Measurements from ENCODE around the gene CTNNA2. TPM values are rescaled to one million over a fixed set of nuclear protein-coding genes. Genes with fewer than 3 reads are reported as not detected.

CTNNA2 gene
- total RNA-seq, 1 donor from 2014 or later, result not detected

GRCh38 chr2:80592106-80592505 is 1079.3 kb downstream of the CTNNA2 start:
- no peak overlapping the region for H3K27ac Mint-ChIP-seq
- peaks cover 5% of the 10 kb centered on the region for H3K9me3 Mint-ChIP-seq
- no peaks in the 10 kb centered on the region for H3K4me1 Mint-ChIP-seq
- no peaks in the 10 kb centered on the region for H3K27me3 Mint-ChIP-seq
- no peaks in the 10 kb centered on the region for H3K36me3 Mint-ChIP-seq (ENCODE audit: low read depth)
- H3K4me3 Mint-ChIP-seq, result no peak overlapping the region
- intact Hi-C loops (cut with micrococcal nuclease), result no loop called here
- DNase-seq, result no peak

GRCh38 chr2:80610108-80610507 is 1097.3 kb downstream of the CTNNA2 start:
- no peaks in the 10 kb centered on the region for H3K36me3 Mint-ChIP-seq (ENCODE audit: low read depth)
- no peak overlapping the region for H3K4me3 Mint-ChIP-seq
- no peak overlapping the region for H3K27ac Mint-ChIP-seq
- H3K27me3 Mint-ChIP-seq, result no peaks in the 10 kb centered on the region
- DNase-seq, result no peak
- peaks cover 3% of the 10 kb centered on the region for H3K9me3 Mint-ChIP-seq
- intact Hi-C loops (cut with micrococcal nuclease), result no loop called here
- H3K4me1 Mint-ChIP-seq, result no peaks in the 10 kb centered on the region

- no peak overlapping the region for H3K4me3 Mint-ChIP-seq
- no peaks in the 10 kb centered on the region for H3K27me3 Mint-ChIP-seq
- H3K36me3 Mint-ChIP-seq (ENCODE audit: low read depth), result no peaks in the 10 kb centered on the region
- no peaks in the 10 kb centered on the region for H3K4me1 Mint-ChIP-seq
- intact Hi-C loops (cut with micrococcal nuclease), result no loop called here
- H3K9me3 Mint-ChIP-seq, result peaks cover 3% of the 10 kb centered on the region
- H3K27ac Mint-ChIP-seq, result no peak overlapping the region
- no peak for DNase-seq
Measured at GRCh38 chr2:80621656-80622055, 1108.8 kb downstream of the CTNNA2 start.

- no peak for DNase-seq
- Mint-ChIP-seq H3K36me3 (ENCODE audit: low read depth) (no peaks in the 10 kb centered on the region), H3K27ac (no peak overlapping the region), H3K4me1 (no peaks in the 10 kb centered on the region), H3K4me3 (no peak overlapping the region), H3K27me3 (no peaks in the 10 kb centered on the region), H3K9me3 (peaks cover 15% of the 10 kb centered on the region)
- intact Hi-C loops (cut with micrococcal nuclease), result no loop called here
Measured at GRCh38 chr2:80624062-80624461, 1111.2 kb downstream of the CTNNA2 start.

GRCh38 chr2:80634590-80634989 is 1121.7 kb downstream of the CTNNA2 start:
- Mint-ChIP-seq H3K27ac (no peak overlapping the region), H3K4me1 (no peaks in the 10 kb centered on the region), H3K36me3 (ENCODE audit: low read depth) (no peaks in the 10 kb centered on the region)

GRCh38 chr2:80638783-80639182 is 1125.9 kb downstream of the CTNNA2 start:
- no peak overlapping the region for H3K4me3 Mint-ChIP-seq
- no peak overlapping the region for H3K27ac Mint-ChIP-seq
- intact Hi-C loops (cut with micrococcal nuclease), result no loop called here
- H3K9me3 Mint-ChIP-seq, result peaks cover 15% of the 10 kb centered on the region
- H3K4me1 Mint-ChIP-seq, result no peaks in the 10 kb centered on the region
- no peaks in the 10 kb centered on the region for H3K36me3 Mint-ChIP-seq (ENCODE audit: low read depth)
- no peaks in the 10 kb centered on the region for H3K27me3 Mint-ChIP-seq
- no peak for DNase-seq

More at GRCh38 chr2:80634590-80634989, 1121.7 kb downstream of the CTNNA2 start:
- DNase-seq, result no peak
- Mint-ChIP-seq H3K27me3 (no peaks in the 10 kb centered on the region), H3K9me3 (peaks cover 6% of the 10 kb centered on the region), H3K4me3 (no peak overlapping the region)
- intact Hi-C loops (cut with micrococcal nuclease), result no loop called here

- H3K4me1 Mint-ChIP-seq, result no peaks in the 10 kb centered on the region
- H3K27me3 Mint-ChIP-seq, result no peaks in the 10 kb centered on the region
- peaks cover 27% of the 10 kb centered on the region for H3K9me3 Mint-ChIP-seq
Measured at GRCh38 chr2:80642465-80642864, 1129.6 kb downstream of the CTNNA2 start.

GRCh38 chr2:80643598-80643997 is 1130.7 kb downstream of the CTNNA2 start:
- Mint-ChIP-seq H3K27me3 (no peaks in the 10 kb centered on the region), H3K36me3 (ENCODE audit: low read depth) (no peaks in the 10 kb centered on the region), H3K9me3 (peaks cover 27% of the 10 kb centered on the region), H3K27ac (no peak overlapping the region), H3K4me1 (no peaks in the 10 kb centered on the region), H3K4me3 (no peak overlapping the region)
- DNase-seq, result no peak
- intact Hi-C loops (cut with micrococcal nuclease), result no loop called here

More at GRCh38 chr2:80642465-80642864, 1129.6 kb downstream of the CTNNA2 start:
- no peaks in the 10 kb centered on the region for H3K36me3 Mint-ChIP-seq (ENCODE audit: low read depth)
- DNase-seq, result no peak
- H3K4me3 Mint-ChIP-seq, result no peak overlapping the region
- intact Hi-C loops (cut with micrococcal nuclease), result no loop called here
- no peak overlapping the region for H3K27ac Mint-ChIP-seq

GRCh38 chr2:80651435-80651834 is 1138.6 kb downstream of the CTNNA2 start:
- Mint-ChIP-seq H3K4me1 (no peaks in the 10 kb centered on the region), H3K27ac (no peak overlapping the region), H3K36me3 (ENCODE audit: low read depth) (no peaks in the 10 kb centered on the region), H3K27me3 (no peaks in the 10 kb centered on the region), H3K4me3 (no peak overlapping the region), H3K9me3 (peaks cover 15% of the 10 kb centered on the region)
- no peak for DNase-seq
- intact Hi-C loops (cut with micrococcal nuclease), result no loop called here

GRCh38 chr2:80655265-80655664 is 1142.4 kb downstream of the CTNNA2 start:
- H3K27ac Mint-ChIP-seq, result no peak overlapping the region
- H3K27me3 Mint-ChIP-seq, result no peaks in the 10 kb centered on the region
- H3K36me3 Mint-ChIP-seq (ENCODE audit: low read depth), result no peaks in the 10 kb centered on the region
- H3K4me3 Mint-ChIP-seq, result no peak overlapping the region
- intact Hi-C loops (cut with micrococcal nuclease), result no loop called here
- DNase-seq, result no peak
- peaks cover 15% of the 10 kb centered on the region for H3K9me3 Mint-ChIP-seq
- H3K4me1 Mint-ChIP-seq, result no peaks in the 10 kb centered on the region

GRCh38 chr2:80670763-80671162 is 1157.9 kb downstream of the CTNNA2 start:
- intact Hi-C loops (cut with micrococcal nuclease), result no loop called here
- no peaks in the 10 kb centered on the region for H3K36me3 Mint-ChIP-seq (ENCODE audit: low read depth)

GRCh38 chr2:80687524-80687923 is 1174.7 kb downstream of the CTNNA2 start:
- Mint-ChIP-seq H3K4me1 (no peaks in the 10 kb centered on the region), H3K9me3 (no peaks in the 10 kb centered on the region), H3K27ac (no peak overlapping the region), H3K27me3 (no peaks in the 10 kb centered on the region), H3K4me3 (no peak overlapping the region), H3K36me3 (ENCODE audit: low read depth) (no peaks in the 10 kb centered on the region)
- intact Hi-C loops (cut with micrococcal nuclease), result no loop called here
- no peak for DNase-seq

More at GRCh38 chr2:80670763-80671162, 1157.9 kb downstream of the CTNNA2 start:
- no peaks in the 10 kb centered on the region for H3K9me3 Mint-ChIP-seq
- H3K4me3 Mint-ChIP-seq, result no peak overlapping the region
- no peak for DNase-seq
- no peaks in the 10 kb centered on the region for H3K27me3 Mint-ChIP-seq
- H3K27ac Mint-ChIP-seq, result no peak overlapping the region
- H3K4me1 Mint-ChIP-seq, result no peaks in the 10 kb centered on the region

- no peaks in the 10 kb centered on the region for H3K9me3 Mint-ChIP-seq
- H3K4me3 Mint-ChIP-seq, result no peak overlapping the region
- H3K4me1 Mint-ChIP-seq, result no peaks in the 10 kb centered on the region
- intact Hi-C loops (cut with micrococcal nuclease), result no loop called here
- H3K27me3 Mint-ChIP-seq, result no peaks in the 10 kb centered on the region
- no peak overlapping the region for H3K27ac Mint-ChIP-seq
- DNase-seq, result no peak
- no peaks in the 10 kb centered on the region for H3K36me3 Mint-ChIP-seq (ENCODE audit: low read depth)
Measured at GRCh38 chr2:80689106-80689505, 1176.3 kb downstream of the CTNNA2 start.

Measured in activated CD4-positive, alpha-beta T cell treated with anti-CD3 and anti-CD28 coated beads, Interleukin-2, amount 10 ng/mL, durations not matched to agents 24 days and 14 days (primary cell).